GM19240 (cell line): ENCODE data around the gene CUX1.
"Not testable (repeated sequence)": the region's sequence is repeated elsewhere in the genome, so short reads cannot be mapped to it uniquely, and the experiment has no call there.

Experiments used
- DNase-seq: peaks from one replicate; pipeline ENCODE4 v3.0.0; 2011; ENCODE audit warnings: low spot score; ENCODE audit not compliant: insufficient read length

CUX1 gene

DNA sequence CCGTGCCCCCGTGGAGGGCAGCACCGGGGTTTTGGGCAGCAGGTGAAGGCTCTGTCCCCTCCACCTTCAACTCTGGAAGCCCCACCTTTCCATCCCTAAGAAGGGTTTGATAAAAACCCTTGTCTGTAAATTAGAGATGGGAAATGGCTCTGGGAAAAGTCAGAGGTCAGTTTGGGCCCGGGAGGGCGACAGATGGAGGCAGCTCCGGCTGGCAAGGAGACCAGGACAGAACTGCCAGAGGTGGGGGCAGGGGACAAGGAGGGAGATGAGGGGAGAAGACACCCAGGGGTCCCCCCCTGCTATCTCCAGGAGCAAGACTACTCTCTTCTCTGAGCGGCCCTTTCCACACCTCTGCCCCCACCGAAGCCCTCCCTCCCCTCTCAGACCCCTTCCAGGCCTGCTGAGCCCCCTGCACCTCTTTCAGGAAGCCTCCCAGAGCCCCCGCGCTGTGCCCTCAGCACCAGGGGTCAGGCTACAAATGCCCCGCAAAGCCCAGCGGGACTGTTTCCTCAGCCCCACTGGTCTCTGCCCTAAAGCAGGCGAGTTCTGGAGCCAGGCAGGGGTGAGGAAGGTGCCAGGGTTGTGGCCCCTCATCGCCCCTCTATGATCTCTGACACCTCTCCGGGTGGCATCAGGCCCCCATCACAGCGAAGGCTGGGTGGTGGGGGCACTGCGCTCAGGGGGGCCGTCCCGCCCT, 468.3 kb downstream of the CUX1 start:
- DNase-seq, result no peak

- no peak for DNase-seq
Observed at GRCh38 chr7:102286237-102287110, 469.0 kb downstream of the CUX1 start, which contains the start of gene SH2B2. TSS of gene SH2B2 (plus strand) at chr7:102286868. CDS start at chr7:102300551, 13,683 bp downstream.

GRCh38 chr7:102287111-102287980, 469.9 kb downstream of the CUX1 start:
- no peak for DNase-seq

DNA sequence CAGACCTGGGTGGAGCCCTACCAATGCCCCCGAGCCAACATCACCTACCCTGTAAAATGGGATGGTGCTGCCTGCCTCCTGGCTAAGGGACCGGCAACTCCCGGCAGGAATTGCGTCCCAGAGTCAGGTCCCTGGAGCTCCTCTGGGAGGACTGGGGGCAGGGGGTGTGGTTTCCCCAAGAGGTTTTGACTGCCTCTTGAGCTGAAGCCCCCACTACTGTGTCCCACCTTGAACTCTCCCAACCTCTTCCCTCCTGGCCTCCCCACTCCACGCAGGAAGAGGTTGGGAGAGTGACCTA, 470.5 kb downstream of the CUX1 start:
- no peak for DNase-seq

DNA sequence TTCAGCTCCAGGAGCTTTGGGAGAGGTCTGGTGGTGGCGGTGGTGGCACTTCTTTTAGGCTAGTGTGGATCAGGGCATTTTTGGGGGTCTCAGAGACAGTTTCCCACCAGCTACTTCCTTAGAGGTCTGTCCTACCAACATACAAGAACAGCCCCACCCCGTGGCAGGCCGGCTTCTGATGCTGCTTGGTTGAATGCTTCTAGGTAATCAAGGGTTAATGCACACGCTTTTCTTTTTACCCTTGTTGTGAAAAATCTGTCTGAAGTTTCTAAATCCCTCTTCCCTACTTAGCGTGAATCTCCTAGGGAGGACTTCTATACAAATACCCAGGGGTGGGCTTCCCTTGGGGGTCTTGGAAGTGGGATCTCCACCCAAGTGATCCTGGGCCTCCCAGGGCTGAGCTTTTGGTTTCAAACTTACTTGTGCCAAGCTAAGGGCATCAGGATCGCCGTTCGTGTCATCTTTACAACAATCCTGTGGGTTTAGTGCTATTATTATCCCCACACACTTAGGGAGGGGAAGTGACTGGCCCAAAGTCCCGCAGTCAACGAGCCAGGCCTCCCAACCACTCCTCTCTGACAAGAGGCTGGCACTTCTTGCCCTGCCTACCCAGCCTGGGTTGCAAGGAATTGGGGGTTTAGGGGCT, 471.0 kb downstream of the CUX1 start:
- no peak for DNase-seq

GRCh38 chr7:102289057-102289456, 471.6 kb downstream of the CUX1 start:
- no peak for DNase-seq

GRCh38 chr7:102291056-102291915, 473.9 kb downstream of the CUX1 start:
- DNase-seq, result peak; percentile 76

GRCh38 chr7:102291916-102292267, 474.5 kb downstream of the CUX1 start:
- no peak for DNase-seq

DNA sequence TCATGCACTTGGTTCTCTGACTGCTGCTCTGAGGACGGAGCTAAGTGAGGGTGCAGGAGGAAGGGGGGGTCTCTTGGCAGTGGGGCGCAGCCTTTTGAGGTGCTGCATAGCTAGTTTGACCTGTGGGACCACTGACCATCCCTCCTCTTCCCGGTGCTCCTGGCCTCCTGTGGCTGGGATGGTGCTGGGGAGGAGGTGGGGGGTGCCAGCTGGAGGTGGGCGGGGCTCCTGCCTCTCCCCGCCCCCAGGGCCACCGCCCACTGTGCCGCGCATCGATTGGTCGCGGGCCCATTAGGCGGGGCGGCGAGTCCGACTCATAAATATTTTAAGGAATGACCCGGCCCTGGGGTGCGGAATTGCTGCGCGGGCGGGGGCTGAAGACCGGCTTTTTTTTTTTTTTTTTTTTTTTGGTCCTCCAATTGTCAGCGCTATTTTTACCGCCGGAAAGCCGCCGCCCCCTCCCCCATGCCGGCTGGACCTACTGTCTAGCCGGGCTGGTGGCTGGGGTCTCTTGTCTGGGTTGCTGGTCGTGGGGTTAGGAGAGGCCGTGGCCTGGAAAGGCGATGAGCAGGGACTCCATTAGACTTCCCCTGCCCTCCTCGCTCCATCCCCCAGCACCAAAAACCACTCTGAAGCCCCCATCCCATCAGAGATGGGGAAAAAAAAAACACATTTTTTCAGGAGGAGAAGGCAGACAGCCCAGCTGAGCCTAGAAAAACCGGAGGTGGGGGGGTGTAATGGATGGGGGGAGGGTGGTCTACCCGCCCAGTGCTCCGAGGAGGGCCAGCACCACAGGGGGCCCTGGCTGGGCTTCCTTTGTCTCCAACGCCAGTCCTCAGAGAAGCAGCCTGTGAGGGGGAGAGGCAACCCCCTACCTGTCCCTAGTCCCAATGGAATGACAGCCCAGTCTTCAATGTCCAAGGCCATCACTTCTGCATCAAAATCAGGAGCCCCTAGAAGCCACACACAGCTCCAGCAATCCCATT, 475.7 kb downstream of the CUX1 start:
- DNase-seq, result no peak

GRCh38 chr7:102294589-102294988, 477.2 kb downstream of the CUX1 start:
- DNase-seq, result no peak

DNA sequence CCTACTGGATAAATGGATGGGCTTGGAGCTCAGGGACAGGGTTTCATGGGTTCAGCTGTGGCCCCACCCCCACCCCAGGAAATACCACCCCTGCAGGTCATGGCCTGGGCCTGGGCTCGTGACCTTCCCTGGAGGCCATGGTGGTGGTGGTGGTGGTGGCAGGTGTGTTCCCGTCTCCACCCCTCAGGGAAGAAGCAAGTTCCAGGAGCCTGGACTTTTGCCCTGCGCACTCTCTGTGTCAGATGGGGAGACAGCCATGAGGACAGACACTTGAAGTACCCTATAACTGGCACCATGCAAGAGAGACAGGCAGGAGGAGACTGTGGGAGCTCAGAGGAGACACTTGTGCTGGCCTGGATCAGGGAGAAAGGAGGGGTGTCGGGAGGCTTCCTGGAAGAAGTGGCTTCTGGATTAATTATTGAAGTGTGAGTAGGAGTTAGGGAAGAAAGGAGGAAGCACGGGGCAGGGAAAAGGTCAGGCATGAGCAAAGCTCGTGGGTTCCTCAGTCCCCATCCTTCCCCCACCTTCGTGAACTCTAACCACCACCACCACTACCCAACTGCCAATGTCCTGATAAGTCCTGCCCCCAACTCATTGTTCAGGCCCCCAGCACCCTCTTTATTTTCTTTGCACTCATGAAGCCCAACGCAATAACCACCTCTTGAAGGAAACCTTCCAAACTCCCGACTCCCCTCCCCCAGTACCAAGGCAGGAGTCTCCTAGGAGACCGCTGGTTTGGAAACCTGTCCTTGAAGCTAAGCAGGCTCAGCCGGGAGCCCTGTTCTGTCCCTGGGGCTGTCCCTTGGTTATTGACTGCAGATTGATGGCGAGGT, 478.1 kb downstream of the CUX1 start:
- DNase-seq, result no peak

GRCh38 chr7:102296179-102296438, 478.7 kb downstream of the CUX1 start:
- DNase-seq, result no peak

DNA sequence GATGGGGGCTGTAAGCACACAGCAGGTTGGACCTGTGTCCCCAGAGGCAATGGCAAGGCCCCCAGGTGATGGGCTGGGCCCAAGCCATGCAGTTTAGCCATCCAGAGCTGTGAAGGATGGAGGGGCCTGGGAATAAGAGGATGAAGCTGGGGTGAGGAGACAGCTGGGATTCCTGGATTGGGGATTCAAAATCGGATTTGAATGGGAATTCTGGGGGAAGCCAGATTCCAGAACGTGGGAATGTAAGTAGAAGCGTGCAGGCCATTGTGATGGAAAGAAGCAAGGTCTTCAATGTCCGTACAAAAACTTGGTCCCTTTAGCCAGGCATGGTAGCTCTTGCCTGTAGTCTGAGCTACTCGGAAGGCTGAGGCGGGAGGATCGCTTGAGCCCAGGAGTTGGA, 479.1 kb downstream of the CUX1 start:
- no peak for DNase-seq

- DNase-seq, result no peak
Observed at GRCh38 chr7:102297487-102298218, 480.2 kb downstream of the CUX1 start.

DNA sequence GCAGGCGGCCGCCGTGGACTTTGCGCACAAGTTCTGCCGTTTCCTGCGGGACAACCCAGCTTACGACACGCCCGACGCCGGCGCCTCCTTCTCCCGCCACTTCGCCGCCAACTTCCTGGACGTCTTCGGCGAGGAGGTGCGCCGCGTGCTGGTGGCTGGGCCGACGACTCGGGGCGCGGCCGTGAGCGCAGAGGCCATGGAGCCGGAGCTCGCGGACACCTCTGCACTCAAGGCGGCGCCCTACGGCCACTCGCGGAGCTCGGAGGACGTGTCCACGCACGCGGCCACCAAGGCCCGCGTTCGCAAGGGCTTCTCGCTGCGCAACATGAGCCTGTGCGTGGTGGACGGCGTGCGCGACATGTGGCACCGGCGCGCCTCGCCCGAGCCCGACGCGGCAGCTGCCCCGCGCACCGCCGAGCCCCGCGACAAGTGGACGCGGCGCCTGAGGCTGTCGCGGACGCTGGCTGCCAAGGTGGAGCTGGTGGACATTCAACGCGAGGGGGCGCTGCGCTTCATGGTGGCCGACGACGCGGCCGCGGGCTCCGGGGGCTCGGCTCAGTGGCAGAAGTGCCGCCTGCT, 483.3 kb downstream of the CUX1 start:
- DNase-seq, result no peak

DNA sequence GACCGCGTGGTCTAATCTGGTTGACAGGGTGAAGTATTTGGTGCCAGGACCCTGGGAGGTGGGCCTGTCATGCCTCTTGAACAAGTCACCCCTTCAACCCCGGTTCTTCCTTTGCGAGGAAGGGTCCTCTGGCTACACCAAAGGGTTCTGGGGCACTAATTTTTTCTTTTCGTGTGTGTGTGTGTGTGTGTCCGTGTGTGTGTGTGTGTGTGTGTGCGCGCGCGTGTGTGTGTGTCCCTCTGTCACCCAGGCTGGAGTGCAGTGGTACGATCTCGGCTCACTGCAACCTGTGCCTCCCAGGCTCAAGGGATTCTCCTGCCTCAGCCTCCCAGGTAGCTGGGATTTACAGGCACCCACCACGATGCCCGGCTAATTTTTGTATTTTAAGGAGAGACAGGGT, 483.9 kb downstream of the CUX1 start:
- not testable (repeated sequence) for DNase-seq

DNA sequence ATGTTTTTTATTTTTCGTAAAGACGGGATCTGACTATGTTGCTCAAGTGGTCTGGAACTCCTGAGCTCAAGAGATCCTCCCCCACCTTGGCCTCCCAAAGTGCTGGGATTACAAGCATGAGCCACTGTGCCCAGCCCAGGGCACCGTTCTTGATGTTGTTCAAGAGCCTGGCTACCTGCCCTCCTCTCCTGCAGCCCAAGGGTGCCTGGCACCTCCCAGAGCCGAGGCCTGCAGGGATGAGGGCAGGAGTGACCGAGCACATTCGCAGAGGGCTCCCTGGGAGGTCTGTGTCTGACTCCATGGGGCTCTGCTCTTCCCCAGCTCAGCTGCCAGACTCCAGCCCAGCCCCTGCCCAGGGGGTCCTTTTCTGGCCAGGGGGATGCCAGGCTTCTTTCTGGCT, 484.6 kb downstream of the CUX1 start:
- DNase-seq, result no peak
